H1 (cell line): ENCODE measurements around the gene CCDC171. TPM values are rescaled to one million over a fixed set of nuclear protein-coding genes. Genes with fewer than 3 reads are reported as not detected.

ENCODE experiments used
- CTCF ChIA-PET: fragments of 300-600 bp; sonication (Branson Sonifier 250); formaldehyde crosslinking; loops from one replicate; lab custom pipeline; 2021; ENCODE audit not compliant: partially characterized antibody; lab: Charles Lee
- POLR2A ChIA-PET: fragments of 300-600 bp; sonication (Branson Sonifier 250); formaldehyde crosslinking; loops from one replicate; lab custom pipeline; 2021; ENCODE audit warnings: inconsistent platforms; ENCODE audit not compliant: partially characterized antibody; lab: Charles Lee
- DNase-seq, 2 experiments: peaks; one replicate each; pipeline versions ENCODE4 v3.0.0 to v3.0.0-alpha.2; 2010 to 2022; ENCODE audit warnings: low spot score in 2 of 2, low read depth in 1 of 2, mixed read lengths in 1 of 2
- FAIRE-seq: peaks from 2 replicates; lab custom pipeline; 2011; peaks lifted over from hg19 to GRCh38; lab: Jason Lieb, UNC
- H2AFZ ChIP-seq: 2 replicates; pipeline ENCODE4 v1.8.1; 2012; ENCODE audit warnings: low read length, inconsistent platforms
- H2AK5ac ChIP-seq: 2 replicates; pipeline ENCODE4 v1.6.1; 2013; ENCODE audit warnings: low read depth, low read length
- H2BK120ac ChIP-seq: replicated peaks from 2 replicates; pipeline ENCODE3; 2013; ENCODE audit warnings: low read depth, low read length, inconsistent platforms
- H2BK12ac ChIP-seq: 2 replicates; pipeline ENCODE4 v1.6.1; 2013; ENCODE audit warnings: low read depth, low read length
- H2BK15ac ChIP-seq: 2 replicates; pipeline ENCODE4 v1.6.1; 2013; ENCODE audit warnings: low read length
- H2BK20ac ChIP-seq: 2 replicates; pipeline ENCODE4 v1.6.1; 2013; ENCODE audit warnings: low read length
- H2BK5ac ChIP-seq: 2 replicates; pipeline ENCODE4 v1.6.1; 2013; ENCODE audit warnings: low read depth, low read length
- H3K14ac ChIP-seq: 2 replicates; pipeline ENCODE4 v1.6.1; 2013; ENCODE audit warnings: inconsistent platforms; ENCODE audit not compliant: insufficient read length
- H3K18ac ChIP-seq: 2 replicates; pipeline ENCODE4 v1.6.1; 2013; ENCODE audit warnings: low read length; ENCODE audit errors: extremely low read depth
- H3K23ac ChIP-seq: 2 replicates; pipeline ENCODE4 v1.6.1; 2013; ENCODE audit warnings: inconsistent platforms; ENCODE audit not compliant: insufficient read length
- H3K23me2 ChIP-seq: 2 replicates; pipeline ENCODE4 v1.6.1; 2013; ENCODE audit warnings: low read depth, low read length
- H3K27ac ChIP-seq: 2 replicates; pipeline ENCODE4 v1.6.1; 2011; ENCODE audit warnings: low read depth, low read length, inconsistent platforms
- H3K27me3 ChIP-seq, 4 experiments: replicated peaks in 1 of 4; 1 replicate in 1 of 4; 2 replicates in 3 of 4; pipeline versions ENCODE4 v1.6.1 to v1.8.1; 2011 to 2013; ENCODE audit warnings: low read length in 3 of 4, mild to moderate bottlenecking in 3 of 4, inconsistent platforms in 2 of 4, mixed read lengths in 2 of 4, moderate library complexity in 1 of 4; ENCODE audit not compliant: control insufficient read depth in 3 of 4, insufficient read depth in 3 of 4; ENCODE audit errors: extremely low read depth in 1 of 4
- H3K36me3 ChIP-seq, 4 experiments: 2 replicates each; pipeline versions ENCODE4 v1.6.1 to v1.8.1; 2011 to 2013; ENCODE audit warnings: mild to moderate bottlenecking in 4 of 4, low read length in 3 of 4, moderate library complexity in 2 of 4, control low read depth in 1 of 4, inconsistent platforms in 1 of 4; ENCODE audit not compliant: insufficient read depth in 4 of 4, control insufficient read depth in 2 of 4
- H3K4ac ChIP-seq: replicated peaks from 2 replicates; pipeline ENCODE3; 2013; ENCODE audit warnings: low read length, low read depth, mixed read lengths, inconsistent platforms; ENCODE audit not compliant: insufficient read length
- H3K4me1 ChIP-seq, 4 experiments: replicated peaks in 1 of 4; 1 replicate in 1 of 4; 2 replicates in 3 of 4; pipeline versions ENCODE4 v1.6.1 to v1.8.1; 2011 to 2013; ENCODE audit warnings: low read length in 3 of 4, inconsistent platforms in 2 of 4, mixed read lengths in 1 of 4; ENCODE audit not compliant: insufficient read depth in 4 of 4, control insufficient read depth in 3 of 4
- H3K4me2 ChIP-seq, 2 experiments: 2 replicates each; pipeline versions ENCODE4 v1.6.1 to v1.8.1; 2011 to 2013; ENCODE audit warnings: low read depth in 2 of 2, low read length in 2 of 2, control low read depth in 1 of 2, inconsistent platforms in 1 of 2, mild to moderate bottlenecking in 1 of 2; ENCODE audit not compliant: insufficient read depth in 1 of 2
- H3K4me3 ChIP-seq, 4 experiments: fragments of 200-600, 300-600 bp in 1 of 4; sonication (generic), shearing (Covaris generic), sonication (Bioruptor Twin) in 1 of 4; 2 replicates each; pipeline versions ENCODE4 v1.5.1 to v1.8.1; 2011 to 2016; ENCODE audit warnings: low read length in 4 of 4, low read depth in 3 of 4, control low read depth in 2 of 4, inconsistent platforms in 2 of 4, mild to moderate bottlenecking in 2 of 4, mixed read lengths in 1 of 4, moderate library complexity in 1 of 4; ENCODE audit not compliant: insufficient read depth in 2 of 4; ENCODE audit errors: extremely low read depth in 1 of 4
- H3K56ac ChIP-seq: replicated peaks from 2 replicates; pipeline ENCODE3; 2013; ENCODE audit warnings: low read depth, mild to moderate bottlenecking, mixed read lengths, low read length, inconsistent platforms; ENCODE audit not compliant: insufficient read length
- H3K79me1 ChIP-seq: 2 replicates; pipeline ENCODE4 v1.6.1; 2013; ENCODE audit warnings: low read depth, low read length, control low read depth
- H3K79me2 ChIP-seq, 2 experiments: 2 replicates each; pipeline versions ENCODE4 v1.6.1 to v1.8.1; 2012 to 2013; ENCODE audit warnings: low read length in 2 of 2, mild to moderate bottlenecking in 2 of 2, inconsistent platforms in 1 of 2; ENCODE audit not compliant: insufficient read depth in 2 of 2, control insufficient read depth in 1 of 2
- H3K9ac ChIP-seq, 4 experiments: replicated peaks in 1 of 4; 1 replicate in 1 of 4; 2 replicates in 3 of 4; pipeline versions ENCODE4 v1.6.1 to v1.8.1; 2011 to 2013; ENCODE audit warnings: low read depth in 3 of 4, low read length in 3 of 4, control low read depth in 2 of 4, mild to moderate bottlenecking in 2 of 4, moderate library complexity in 2 of 4, inconsistent platforms in 1 of 4; ENCODE audit errors: extremely low read depth in 1 of 4
- H3K9me3 ChIP-seq, 2 experiments: 2 replicates each; pipeline versions ENCODE4 v1.6.1 to v1.8.1; 2012 to 2013; ENCODE audit warnings: mild to moderate bottlenecking in 2 of 2, moderate library complexity in 2 of 2, control low read depth in 1 of 2, inconsistent platforms in 1 of 2, low read depth in 1 of 2, low read length in 1 of 2, mixed read lengths in 1 of 2; ENCODE audit not compliant: insufficient read depth in 2 of 2
- H4K20me1 ChIP-seq, 2 experiments: replicated peaks in 1 of 2; 2 replicates each; pipeline versions ENCODE3 to v1.8.1; 2011 to 2013; ENCODE audit warnings: inconsistent platforms in 2 of 2, low read length in 2 of 2, mild to moderate bottlenecking in 1 of 2; ENCODE audit not compliant: insufficient read depth in 2 of 2, control insufficient read depth in 1 of 2
- H4K5ac ChIP-seq: 2 replicates; pipeline ENCODE4 v1.6.1; 2013; ENCODE audit warnings: low read length, low read depth, mixed read lengths, inconsistent platforms; ENCODE audit not compliant: insufficient read length
- H4K8ac ChIP-seq: 2 replicates; pipeline ENCODE4 v1.8.0; 2013; ENCODE audit warnings: mild to moderate bottlenecking, moderate library complexity, low read length, inconsistent platforms; ENCODE audit not compliant: insufficient read depth; ENCODE audit errors: extremely low read depth
- H4K91ac ChIP-seq: replicated peaks from 2 replicates; pipeline ENCODE3; 2013; ENCODE audit warnings: low read length, mixed read lengths, inconsistent platforms; ENCODE audit not compliant: insufficient read length
- CTBP2 ChIP-seq: IDR thresholded peaks from 2 replicates; pipeline ENCODE4 v1.7.0; 2011; ENCODE audit warnings: borderline replicate concordance, mild to moderate bottlenecking, moderate library complexity, mixed read lengths, low read length; ENCODE audit not compliant: insufficient read depth, insufficient read length
- EGR1 ChIP-seq: IDR thresholded peaks from 2 replicates; pipeline ENCODE4 v1.6.1; 2011; ENCODE audit warnings: low read depth, low read length, borderline replicate concordance
- EZH2 ChIP-seq: fragments of 200-600 bp; sonication (generic); IDR thresholded peaks from 2 replicates; pipeline ENCODE4 v1.7.1; 2012; ENCODE audit warnings: low read depth, mild to moderate bottlenecking, moderate library complexity, low read length, inconsistent platforms; ENCODE audit not compliant: severe bottlenecking
- FOSL1 ChIP-seq: IDR thresholded peaks from 2 replicates; pipeline ENCODE4 v1.6.1; 2011; ENCODE audit warnings: mild to moderate bottlenecking, low read depth, low read length, moderate library complexity; ENCODE audit not compliant: insufficient read depth
- HDAC6 ChIP-seq: IDR thresholded peaks from one replicate; pipeline ENCODE4 v1.7.1; 2012; ENCODE audit warnings: low read depth, mild to moderate bottlenecking, inconsistent platforms, low read length, moderate library complexity
- JUND ChIP-seq: IDR thresholded peaks from 2 replicates; pipeline ENCODE4 v1.6.1; 2011; ENCODE audit warnings: mild to moderate bottlenecking, improper control_type of control experiment, low read length
- KDM4A ChIP-seq: IDR thresholded peaks from one replicate; pipeline ENCODE4 v1.7.1; 2012; ENCODE audit warnings: low read depth, mild to moderate bottlenecking, moderate library complexity, low read length, inconsistent platforms; ENCODE audit not compliant: severe bottlenecking
- KDM5A ChIP-seq: fragments of 200-600 bp; IDR thresholded peaks from 2 replicates; pipeline ENCODE4 v1.7.1; 2012; ENCODE audit warnings: mild to moderate bottlenecking, low read length, inconsistent platforms, mixed read lengths
- MAFK ChIP-seq: IDR thresholded peaks from 2 replicates; pipeline ENCODE4 v1.6.1; 2012; ENCODE audit warnings: low read depth, mild to moderate bottlenecking, improper control_type of control experiment, low read length
- SRF ChIP-seq: IDR thresholded peaks from 2 replicates; pipeline ENCODE4 v1.6.1; 2011; ENCODE audit warnings: mild to moderate bottlenecking, low read depth, low read length, moderate library complexity
- TAF1 ChIP-seq: IDR thresholded peaks from 2 replicates; pipeline ENCODE4 v1.6.1; 2011; ENCODE audit warnings: mild to moderate bottlenecking, low read depth, low read length
- WGBS, 2 experiments: shearing (Covaris generic) in 1 of 2; methylation state at CpG; one replicate each; pipeline versions ENCODE4 v1.1.6 to v1.1.7; 2013 to 2015; ENCODE audit warnings: low lambda C conversion rate in 2 of 2, mixed read lengths in 2 of 2, inconsistent platforms in 1 of 2, low coverage in 1 of 2, missing lambda C conversion rate in 1 of 2; ENCODE audit not compliant: insufficient replicate concordance in 2 of 2, insufficient coverage in 1 of 2, insufficient read length in 1 of 2; ENCODE audit errors: extremely low coverage in 1 of 2, missing lambda C conversion rate in 1 of 2; 5-methylcytosine and 5-hydroxymethylcytosine counted together
- polyA plus RNA-seq, 7 experiments: library from polyadenylated mRNA; depleted of rRNA in 3 of 7; stranded (reverse) in 5 of 7; unstranded in 2 of 7; fragments of >200 nt in 5 of 7; fragments of 200-250 nt in 2 of 7; gene quantifications; 1 replicate in 5 of 7; 2 replicates in 1 of 7; 4 replicates in 1 of 7; pipeline versions ENCODE4 v1.2.1 to v1.2.3, GENCODE V29; 2011 to 2013; ENCODE audit warnings: missing spikeins in 2 of 7, mixed read lengths in 2 of 7
- total RNA-seq: library from RNA; stranded (reverse); fragmentation: NEBNext Ultra II Directional; extraction: Animal tissue kit (Norgen Biotek cat#: 25700); gene quantifications from 2 replicates; pipeline ENCODE4 v1.2.1, GENCODE V29; 2021

The CCDC171 gene
- total and polyA plus RNA-seq, 2 of the 8 experiments (the other 6 are each of a cell fraction or from before 2014, with no cell fraction given) = 0.83 to 2.3 TPM

- Histone ChIP-seq H3K18ac (no peak overlapping the region), H3K9me3 (no peaks in the 10 kb centered on the region), H3K4me1 (peaks cover 0 to 7% (median 3%) of the 10 kb centered on the region in 4 experiments; a peak in 2 of 7 replicates), H3K4me2 (no peak overlapping the region), H3K9ac (no peak overlapping the region), H4K91ac (no peak overlapping the region), H2BK12ac (no peak overlapping the region), H3K4me3 (no peak overlapping the region), H3K4ac (no peak overlapping the region), H2AK5ac (no peak overlapping the region), H3K23me2 (no peaks in the 10 kb centered on the region), H3K27me3 (no peaks in the 10 kb centered on the region), H4K5ac (no peak overlapping the region), H3K14ac (no peak overlapping the region), H3K79me2 (no peaks in the 10 kb centered on the region), H3K56ac (no peak overlapping the region), H2BK5ac (no peak overlapping the region), H2AFZ (no peak overlapping the region), H3K36me3 (no peaks in the 10 kb centered on the region), H3K79me1 (no peaks in the 10 kb centered on the region), H4K8ac (no peak overlapping the region), H2BK20ac (no peak overlapping the region), H3K23ac (no peak overlapping the region), H3K27ac (no peak overlapping the region), H4K20me1 (no peaks in the 10 kb centered on the region), H2BK120ac (no peak overlapping the region), H2BK15ac (no peak overlapping the region)
- no peak for FAIRE-seq
- POLR2A ChIA-PET = interaction anchor here (1.2 kb wide), 1 partner anchor 13 kb away, joined by 3 read pairs; no protein-coding TSS in a partner anchor
- WGBS, 2 experiments = 87% methylated on average over 3 of the region's 3 CpGs; no CpG with 5 or more reads in 1 of the 2 experiments
- CTCF ChIA-PET = no interaction called here
- DNase-seq = no peak
- TF ChIP-seq KDM5A = no peak
- no peak for TF ChIP-seq JUND
- TF ChIP-seq EGR1 = no peak
- TF ChIP-seq EZH2 = no peak
- TF ChIP-seq CTBP2 = no peak
- TF ChIP-seq HDAC6 = no peak
- TF ChIP-seq MAFK = no peak
- TF ChIP-seq KDM4A = no peak
- TF ChIP-seq FOSL1 = no peak
- TF ChIP-seq TAF1 = no peak
- no peak for TF ChIP-seq SRF
These were observed 450.0 kb downstream of the CCDC171 start for GRCh38 chr9:16002816-16003215.
